Fibroblast of the aortic adventitia (primary cell): ENCODE data around the gene FOXC2. TPM values are rescaled to one million over a fixed set of nuclear protein-coding genes. Genes with fewer than 3 reads are reported as not detected.

Experiments
- DNase-seq: peaks from one replicate; pipeline ENCODE4 v3.0.0-alpha.2; 2010; ENCODE audit warnings: low read depth
- H3K4me3 ChIP-seq: 2 replicates; pipeline ENCODE4 v1.5.1; 2011; ENCODE audit warnings: low read depth, mild to moderate bottlenecking, control low read depth, low read length, moderate library complexity
- CTCF ChIP-seq: IDR thresholded peaks from 2 replicates; pipeline ENCODE4 v1.5.1; 2011; ENCODE audit warnings: mild to moderate bottlenecking, low read length, control low read depth, inconsistent platforms; ENCODE audit not compliant: insufficient read depth
- total RNA-seq: library from RNA; depleted of rRNA; stranded (reverse); fragments of >200 nt; gene quantifications from 2 replicates; pipeline ENCODE4 v1.2.3, GENCODE V29; 2012; ENCODE audit warnings: low replicate concordance

The FOXC2 gene
- total RNA-seq, 1 donor: 5.2 TPM

GRCh38 chr16:86528061-86528929, 38.3 kb upstream of the FOXC2 start:
- H3K4me3 ChIP-seq: no peak overlapping the region
- no peak for TF ChIP-seq CTCF
- no peak for DNase-seq

GRCh38 chr16:86529160-86529559, 37.5 kb upstream of the FOXC2 start:
- no peak for DNase-seq
- no peak for TF ChIP-seq CTCF
- no peak overlapping the region for H3K4me3 ChIP-seq

- no peak overlapping the region for H3K4me3 ChIP-seq
- DNase-seq: no peak
- TF ChIP-seq CTCF: no peak
Measured at GRCh38 chr16:86530251-86531190, 36.1 kb upstream of the FOXC2 start.

GRCh38 chr16:86531191-86531545, 35.5 kb upstream of the FOXC2 start:
- peak; percentile 56 for DNase-seq
- H3K4me3 ChIP-seq: no peak overlapping the region
- no peak for TF ChIP-seq CTCF

GRCh38 chr16:86531641-86532525, 34.7 kb upstream of the FOXC2 start:
- TF ChIP-seq CTCF: no peak
- no peak overlapping the region for H3K4me3 ChIP-seq
- no peak for DNase-seq

- TF ChIP-seq CTCF: no peak
- DNase-seq: no peak
- H3K4me3 ChIP-seq: no peak overlapping the region
Measured at GRCh38 chr16:86532526-86532815, 34.2 kb upstream of the FOXC2 start.
